HG03571 (cell line): ENCODE results near the gene ZNF274.
A peak's percentile ranks its signal among the peaks of the same experiment; 100 is the strongest.
"Not testable (repeated sequence)": the region's sequence is repeated elsewhere in the genome, so short reads cannot be mapped to it uniquely, and the experiment has no call there.

Source experiments
- ATAC-seq: cut with Tn5 transposase; IDR thresholded peaks from one replicate; pipeline ENCODE4 v1.9.1; 2021; ENCODE audit not compliant: unreplicated experiment

The ZNF274 gene

GRCh38 chr19:58212336-58213074 is 29.6 kb downstream of the ZNF274 start:
- no peak for ATAC-seq

GRCh38 chr19:58213075-58213369 is 30.2 kb downstream of the ZNF274 start:
- no peak for ATAC-seq

GRCh38 chr19:58217069-58217481 is 34.2 kb downstream of the ZNF274 start:
- ATAC-seq, result no peak

GRCh38 chr19:58217607-58218391 is 34.9 kb downstream of the ZNF274 start:
- no peak for ATAC-seq

- no peak for ATAC-seq
These were observed 36.0 kb downstream of the ZNF274 start for GRCh38 chr19:58218899-58219298.

- ATAC-seq, result no peak
These were observed 45.2 kb downstream of the ZNF274 start for GRCh38 chr19:58227964-58228584.

GRCh38 chr19:58228585-58229254 is 45.9 kb downstream of the ZNF274 start, which contains the start of gene ZNF544:
Gene ZNF544 (plus strand): TSS chr19:58228914. CDS start chr19:58244024, 15,110 bp downstream.
- ATAC-seq, result peak; percentile 84

GRCh38 chr19:58229255-58229639 is 46.4 kb downstream of the ZNF274 start:
- ATAC-seq, result no peak

GRCh38 chr19:58237324-58237723 is 54.5 kb downstream of the ZNF274 start:
- no peak for ATAC-seq

GRCh38 chr19:58243351-58243750 is 60.5 kb downstream of the ZNF274 start:
- ATAC-seq, result no peak

GRCh38 chr19:58248886-58249285 is 66.0 kb downstream of the ZNF274 start:
- ATAC-seq, result no peak

GRCh38 chr19:58252102-58252685 is 69.3 kb downstream of the ZNF274 start:
- ATAC-seq, result no peak

- ATAC-seq, result not testable (repeated sequence)
These were observed 75.4 kb downstream of the ZNF274 start for GRCh38 chr19:58258259-58258658.

- ATAC-seq, result no peak
These were observed 78.7 kb downstream of the ZNF274 start for GRCh38 chr19:58261600-58261967.

GRCh38 chr19:58261968-58262921 is 79.4 kb downstream of the ZNF274 start:
- ATAC-seq, result no peak

- ATAC-seq, result no peak
These were observed 80.0 kb downstream of the ZNF274 start for GRCh38 chr19:58262922-58263296.
